ENCODE data around the gene KPTN.
"Not testable (repeated sequence)": the region's sequence is repeated elsewhere in the genome, so short reads cannot be mapped to it uniquely, and the experiment has no call there.

Gene KPTN

GRCh38 chr19:47492571-47493377, 8.8 kb upstream of the KPTN start:
- DNase-seq = peak in 21 of 58 donors; percentile 11 to 78 (median 53)

GRCh38 chr19:47492137-47492533, 8.1 kb upstream of the KPTN start:
- DNase-seq = peak in 6 of 58 donors; percentile 54 to 73 (median 64)

DNA sequence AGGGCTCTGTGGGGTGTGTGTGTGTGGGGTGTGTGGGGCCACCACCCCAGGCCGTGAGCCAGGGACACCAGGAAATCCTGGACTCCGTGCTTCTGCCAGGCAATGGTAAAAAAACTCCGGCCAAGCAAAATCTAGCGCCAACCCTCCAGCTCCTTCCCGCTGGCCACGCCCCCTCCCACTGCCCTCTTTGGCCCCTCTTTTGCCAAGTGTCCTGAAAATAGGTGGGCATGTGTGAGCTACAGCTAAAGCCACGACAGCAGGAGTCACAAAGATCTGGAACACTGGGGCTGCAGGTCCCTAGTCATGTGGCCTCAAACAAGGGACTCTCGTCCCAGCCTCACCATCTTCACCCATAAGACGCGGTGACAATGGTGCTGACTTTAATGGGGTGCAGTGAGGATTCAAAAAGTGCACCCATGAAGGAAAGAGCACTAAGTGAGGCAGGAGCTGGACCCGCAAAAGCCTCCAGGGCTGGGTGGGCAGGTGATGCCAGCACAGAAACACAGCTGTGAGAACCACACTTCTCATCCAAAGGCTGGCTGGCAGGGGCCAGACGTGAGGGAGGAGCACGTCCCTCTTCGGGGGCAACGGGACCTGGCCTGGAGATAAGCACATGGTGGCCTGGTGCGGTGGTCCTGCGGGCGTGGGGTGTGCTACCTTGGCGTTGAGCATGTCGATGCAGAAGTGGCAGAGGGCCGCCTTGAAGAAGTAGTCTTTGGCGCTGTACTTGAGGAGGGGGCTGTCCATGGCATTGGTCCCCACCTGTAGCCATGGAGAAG, 7.5 kb upstream of the KPTN start:
- DNase-seq = no peak

DNA sequence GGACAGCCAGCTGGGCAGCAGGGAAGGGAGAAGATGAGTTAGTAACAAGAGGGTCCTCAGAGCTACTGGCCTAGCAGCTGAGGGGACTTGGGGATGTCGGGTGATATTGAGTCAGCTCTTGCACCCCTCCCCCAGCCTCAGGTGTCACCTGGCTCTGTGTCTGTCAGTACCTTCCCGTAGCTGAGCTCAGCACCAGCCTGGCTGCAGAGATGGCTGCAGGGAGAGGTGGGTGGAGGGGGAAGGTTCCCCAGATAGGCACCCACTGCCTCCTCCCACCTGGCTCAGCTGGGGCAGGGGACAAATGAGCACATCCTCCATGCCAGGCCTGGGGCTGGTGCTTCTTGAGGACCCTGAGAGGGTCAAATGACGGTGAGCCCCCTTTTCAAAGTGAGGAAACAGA, 6.8 kb upstream of the KPTN start:
- DNase-seq = no peak

- DNase-seq = no peak
Observed at GRCh38 chr19:47490031-47490430, 6.0 kb upstream of the KPTN start.

GRCh38 chr19:47489072-47489914, 5.3 kb upstream of the KPTN start:
- DNase-seq = no peak

GRCh38 chr19:47487551-47488515, 3.8 kb upstream of the KPTN start:
- DNase-seq = no peak

GRCh38 chr19:47486900-47487299, 2.9 kb upstream of the KPTN start:
- DNase-seq = no peak

- DNase-seq = not testable (repeated sequence)
Observed at GRCh38 chr19:47486220-47486619, 2.2 kb upstream of the KPTN start.

DNA sequence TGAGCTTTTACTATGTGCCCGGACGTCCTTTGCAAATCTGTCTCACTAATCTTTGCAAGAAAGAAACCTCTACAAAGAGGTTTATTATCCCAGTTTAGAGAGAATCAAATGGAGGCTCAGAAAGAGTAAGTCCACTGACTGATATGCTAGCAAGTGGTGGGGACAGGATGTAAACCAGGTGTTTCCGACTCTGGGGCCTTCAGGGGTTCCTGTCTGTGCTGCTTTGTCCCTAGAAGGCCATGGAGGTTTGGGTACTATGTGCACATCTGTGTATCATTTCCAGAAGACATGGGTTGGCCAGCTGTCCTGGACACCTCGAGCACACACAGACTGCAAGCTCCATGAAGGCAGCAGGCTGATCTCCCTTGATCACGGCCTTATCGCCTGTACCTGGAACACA, 1.2 kb upstream of the KPTN start:
- no peak for DNase-seq

DNA sequence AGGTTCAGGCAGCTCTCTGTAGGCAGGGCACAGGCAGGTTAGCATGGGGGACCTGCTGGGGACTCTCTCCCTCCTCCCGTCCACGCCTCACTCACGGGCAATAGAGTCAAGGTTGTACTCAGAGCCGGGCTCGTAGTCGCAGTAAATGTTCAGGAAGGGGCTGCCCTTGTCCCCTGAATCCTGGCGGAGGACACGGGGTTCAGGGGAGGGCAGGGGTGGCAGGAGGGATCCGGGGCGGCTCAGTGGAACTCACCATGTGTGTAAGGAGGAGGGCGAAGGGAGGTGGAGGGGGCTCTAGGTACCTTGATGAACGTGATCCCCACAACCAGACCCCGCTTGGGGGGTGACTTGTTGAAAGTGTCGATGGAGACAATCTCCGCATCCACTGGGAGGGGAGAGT, 819 bp downstream of the KPTN start:
- DNase-seq = no peak

DNA sequence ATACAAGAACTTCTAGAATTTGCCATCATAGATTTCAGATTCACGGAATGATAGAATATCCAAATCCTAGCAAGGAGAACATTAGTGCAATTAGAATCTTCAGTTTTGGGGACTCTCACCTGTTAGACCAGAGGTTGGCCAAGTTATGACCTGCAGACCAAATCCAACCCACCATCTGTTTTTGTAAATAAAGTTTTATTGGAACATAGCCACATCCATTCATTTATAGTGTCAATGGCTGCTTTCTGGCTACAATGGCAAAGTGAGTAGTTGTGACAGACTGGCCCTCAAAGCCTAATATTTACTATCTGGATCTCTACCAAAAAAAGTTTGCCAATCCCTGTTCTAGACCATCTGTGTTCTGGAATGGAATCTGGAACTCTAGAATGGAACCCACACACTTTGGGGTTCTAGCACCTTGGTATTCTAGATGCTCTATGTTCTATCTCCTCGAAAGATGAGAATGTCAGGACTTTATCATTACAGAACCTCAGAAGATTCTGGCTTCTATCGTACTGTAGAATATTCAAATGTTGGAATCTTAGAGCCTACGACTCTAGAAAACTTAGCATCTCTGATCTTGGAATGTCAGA, 2.5 kb downstream of the KPTN start:
- no peak for DNase-seq

DNA sequence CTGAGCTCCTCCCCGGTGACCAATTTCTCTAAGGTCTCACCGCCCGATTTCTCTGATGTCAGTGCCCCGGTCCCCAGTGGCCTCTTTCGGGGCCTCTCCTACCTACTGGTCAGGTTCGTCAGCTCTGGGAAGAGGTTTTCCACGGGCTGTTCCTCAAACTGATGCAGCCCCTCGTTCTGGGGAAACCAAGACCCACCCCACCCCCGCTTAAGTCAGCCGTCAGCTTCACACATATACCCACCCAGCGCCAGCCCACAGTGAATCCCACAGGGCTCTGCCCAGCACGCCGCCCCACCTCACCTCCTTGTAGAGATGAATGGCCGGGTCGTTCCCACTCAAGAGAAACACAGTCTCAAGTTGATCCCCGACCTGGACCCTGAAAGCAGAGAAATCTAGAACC, 3.4 kb downstream of the KPTN start:
- DNase-seq = no peak

- DNase-seq = no peak
Observed at GRCh38 chr19:47479701-47480503, 4.1 kb downstream of the KPTN start.

GRCh38 chr19:47476438-47476972, 7.5 kb downstream of the KPTN start:
- no peak for DNase-seq

- no peak for DNase-seq
Observed at GRCh38 chr19:47475465-47475864, 8.6 kb downstream of the KPTN start.

DNA sequence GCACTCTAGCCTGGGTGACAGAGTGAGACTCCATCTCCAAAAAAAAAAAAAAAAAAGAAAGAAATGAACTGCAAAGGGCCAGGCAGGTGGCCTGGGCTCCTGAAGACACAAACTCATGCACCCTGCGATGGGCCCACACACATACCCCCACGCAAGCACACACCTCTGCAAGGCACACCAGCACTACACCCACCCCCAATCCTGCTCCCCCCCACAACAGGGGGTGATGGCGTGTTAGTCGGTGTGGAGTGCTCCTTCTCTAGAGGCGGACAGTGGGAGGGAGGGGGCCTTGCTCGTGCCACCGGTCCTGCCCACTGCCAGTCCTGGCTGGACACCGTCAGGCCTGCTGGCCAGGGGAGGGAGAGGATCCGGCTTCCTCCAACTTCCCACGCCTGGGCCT, 10.7 kb downstream of the KPTN start:
- no peak for DNase-seq

GRCh38 chr19:47471733-47472457, 12.1 kb downstream of the KPTN start, which contains the start of gene SLC8A2:
Gene SLC8A2 (minus strand): TSS chr19:47471893. CDS start chr19:47466403, 5,490 bp downstream.
- DNase-seq = peak in 49 of 58 donors; percentile 11 to 80 (median 51)

Measured in anterior cingulate cortex (tissue), 58 donors.